K562 (cell line): Measurements from ENCODE around the gene FITM1. TPM values are rescaled to one million over a fixed set of nuclear protein-coding genes. Genes with fewer than 3 reads are reported as not detected.

Source experiments
- AFF1 ChIP-seq, 2 experiments: fragments of 450-650 bp; IDR thresholded peaks; 2 replicates each; pipeline ENCODE4 v1.6.1; 2018; ENCODE audit warnings: mild to moderate bottlenecking in 2 of 2, low read depth in 1 of 2; ENCODE audit not compliant: partially characterized antibody in 2 of 2
- BHLHE40 ChIP-seq: IDR thresholded peaks from 2 replicates; pipeline ENCODE4 v1.6.1; 2011; ENCODE audit warnings: low read length, improper control_type of control experiment
- CGGBP1 ChIP-seq: fragments of 250-450 bp; sonication (Bioruptor Pico); IDR thresholded peaks from 2 replicates; pipeline ENCODE4 v1.9.0; 2021; ENCODE audit warnings: mild to moderate bottlenecking
- LEF1 ChIP-seq: fragments of 450-650 bp; IDR thresholded peaks from 2 replicates; pipeline ENCODE4 v1.6.1; 2016; ENCODE audit warnings: mild to moderate bottlenecking
- MEF2A ChIP-seq: IDR thresholded peaks from 2 replicates; pipeline ENCODE4 v1.6.1; 2011; ENCODE audit warnings: low read depth, mild to moderate bottlenecking, low read length, moderate library complexity; ENCODE audit not compliant: control insufficient read depth
- MNT ChIP-seq, 2 experiments: fragments of 450-650 bp; conservative IDR thresholded peaks; 2 replicates each; pipeline ENCODE4 v1.6.1; 2017; ENCODE audit warnings: mild to moderate bottlenecking in 2 of 2, moderate library complexity in 2 of 2
- MXD1 ChIP-seq: fragments of 250-450 bp; sonication (Bioruptor Pico); IDR thresholded peaks from 2 replicates; pipeline ENCODE4 v1.8.0; 2021; ENCODE audit warnings: borderline replicate concordance, mild to moderate bottlenecking, moderate library complexity; ENCODE audit not compliant: poor library complexity, severe bottlenecking
- PHF8 ChIP-seq: fragments of 200-600 bp; sonication (generic); IDR thresholded peaks from 2 replicates; pipeline ENCODE4 v1.6.1; 2012; ENCODE audit warnings: mixed run types, mild to moderate bottlenecking, inconsistent platforms, low read length, moderate library complexity, borderline replicate concordance
- POLR2A ChIP-seq: fragments of 450-650 bp; conservative IDR thresholded peaks from 2 replicates; pipeline ENCODE4 v1.6.1; 2016
- PTTG1 ChIP-seq: fragments of 450-650 bp; IDR thresholded peaks from 2 replicates; pipeline ENCODE4 v1.6.1; 2016; ENCODE audit warnings: low read depth, mild to moderate bottlenecking, missing genetic modification characterization, missing compliant biosample characterization
- RBM25 ChIP-seq: fragments of 200-400 bp; formaldehyde crosslinking; IDR thresholded peaks from 2 replicates; pipeline ENCODE4 v1.6.1; 2018; ENCODE audit warnings: low read length, low read depth, moderate library complexity; ENCODE audit not compliant: severe bottlenecking
- XRCC4 ChIP-seq: IDR thresholded peaks from one replicate; pipeline ENCODE4 v1.6.1; 2011; ENCODE audit not compliant: insufficient read depth, insufficient read length; ENCODE audit errors: extremely low read depth
- ZNF124 ChIP-seq: sonication (generic); formaldehyde crosslinking; IDR thresholded peaks from 2 replicates; pipeline ENCODE4 v1.8.1; 2022; ENCODE audit warnings: missing genetic modification reagents
- ZNF347 ChIP-seq: fragments of 450-650 bp; formaldehyde crosslinking; IDR thresholded peaks from 2 replicates; pipeline ENCODE4 v1.4.0; 2020; ENCODE audit warnings: low read depth, mild to moderate bottlenecking, moderate library complexity
- ZNF655 ChIP-seq: fragments of 250-450 bp; sonication (Bioruptor Pico); IDR thresholded peaks from 2 replicates; pipeline ENCODE4 v1.5.0; 2021
- polyA plus RNA-seq, 8 experiments: library from polyadenylated mRNA; depleted of rRNA in 4 of 8; stranded (reverse) in 5 of 8; unstranded in 3 of 8; fragments of >200 nt; fragmentation: Nextera tagmentation in 2 of 8; fragmentation: Illumina TruSeq in 1 of 8; extraction: Ambion mirVana in 2 of 8; extraction: Trizol in 1 of 8; gene quantifications; 2 replicates each; pipeline versions ENCODE4 v1.2.1 to v1.2.3, GENCODE V29; 2011 to 2014; ENCODE audit warnings: inconsistent platforms in 1 of 8, missing spikeins in 1 of 8
- total RNA-seq, 7 experiments: library from RNA; depleted of rRNA in 6 of 7; stranded (reverse); fragments of >200 nt in 6 of 7; fragmentation: Illumina TruSeq in 2 of 7; extraction: Trizol in 2 of 7; gene quantifications; 2 replicates each; pipeline versions ENCODE4 v1.2.1 to v1.2.3, GENCODE V29; 2011 to 2021; ENCODE audit warnings: low replicate concordance in 1 of 7
- TF ChIP-seq, protein P1 (sequence below), 3 experiments: IDR thresholded peaks in 2 of 3; conservative IDR thresholded peaks in 1 of 3; 2 replicates each; pipeline ENCODE4 v1.5.1; 2011 to 2012; ENCODE audit warnings: low read length in 3 of 3, mild to moderate bottlenecking in 3 of 3, control low read depth in 2 of 3, improper control_type of control experiment in 1 of 3, inconsistent platforms in 1 of 3, low read depth in 1 of 3, mixed read lengths in 1 of 3, moderate library complexity in 1 of 3; ENCODE audit not compliant: insufficient read depth in 2 of 3

Gene FITM1
- total and polyA plus RNA-seq, 9 of the 15 experiments (the other 6 are each of a cell fraction or from before 2014, with no cell fraction given): 0.09 to 0.20 TPM; not detected in 7

- TF ChIP-seq ZNF655 (no peak), CGGBP1 (CRISPR knock-in tag) (no peak), RBM25 (no peak), XRCC4 (no peak), ZNF124 (CRISPR knock-in tag) (no peak), MXD1 (CRISPR knock-in tag) (no peak), AFF1 (IDR thresholded peaks at IDR 0.05; ENCODE audit: low read depth in 1 of 2, partially characterized antibody in 2 of 2) (no peak), MEF2A (no peak), LEF1 (no peak), PHF8 (peak; percentile 87; the same call in 1 of the 2 replicates), MNT (conservative IDR thresholded peaks at IDR 0.05) (peak in 1 of 2 experiments; percentile 35; a peak in 1 of 4 replicates), ZNF347 (CRISPR knock-in tag) (no peak), PTTG1 (tag) (no peak), BHLHE40 (peak; percentile 51; the same call in 1 of the 2 replicates), POLR2A (peak; percentile 68)
- TF ChIP-seq, protein P1, sequence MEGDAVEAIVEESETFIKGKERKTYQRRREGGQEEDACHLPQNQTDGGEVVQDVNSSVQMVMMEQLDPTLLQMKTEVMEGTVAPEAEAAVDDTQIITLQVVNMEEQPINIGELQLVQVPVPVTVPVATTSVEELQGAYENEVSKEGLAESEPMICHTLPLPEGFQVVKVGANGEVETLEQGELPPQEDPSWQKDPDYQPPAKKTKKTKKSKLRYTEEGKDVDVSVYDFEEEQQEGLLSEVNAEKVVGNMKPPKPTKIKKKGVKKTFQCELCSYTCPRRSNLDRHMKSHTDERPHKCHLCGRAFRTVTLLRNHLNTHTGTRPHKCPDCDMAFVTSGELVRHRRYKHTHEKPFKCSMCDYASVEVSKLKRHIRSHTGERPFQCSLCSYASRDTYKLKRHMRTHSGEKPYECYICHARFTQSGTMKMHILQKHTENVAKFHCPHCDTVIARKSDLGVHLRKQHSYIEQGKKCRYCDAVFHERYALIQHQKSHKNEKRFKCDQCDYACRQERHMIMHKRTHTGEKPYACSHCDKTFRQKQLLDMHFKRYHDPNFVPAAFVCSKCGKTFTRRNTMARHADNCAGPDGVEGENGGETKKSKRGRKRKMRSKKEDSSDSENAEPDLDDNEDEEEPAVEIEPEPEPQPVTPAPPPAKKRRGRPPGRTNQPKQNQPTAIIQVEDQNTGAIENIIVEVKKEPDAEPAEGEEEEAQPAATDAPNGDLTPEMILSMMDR (IDR thresholded peaks at IDR 0.05 in 2 of 3, conservative IDR thresholded peaks at IDR 0.05 in 1 of 3; ENCODE audit: insufficient read depth in 2 of 3, low read depth in 1 of 3, low read length in 3 of 3): 0 out of 6 replicates have a peak, but pooled peaks of 1 of the 3 experiments have one; percentile 0
These were observed 49.3 kb upstream of the FITM1 start (continued) for GRCh38 chr14:24080888-24081738.
